Measurements from ENCODE around the gene PSMB3. TPM values are rescaled to one million over a fixed set of nuclear protein-coding genes. Genes with fewer than 3 reads are reported as not detected.

The PSMB3 gene
- total RNA-seq, 4 donors from 2014 or later: 128 to 177 (median 145) TPM

- 0 to 1% methylated on average over 10 to 11 of the region's 32 CpGs for WGBS, 2 donors
- Histone ChIP-seq H3K4me3 (peak overlapping the region; percentile 76 to 94 (median 90)), H3K27ac (peak overlapping the region; percentile 96 to 98 (median 96)), H3K9me3 (no peaks in the 10 kb centered on the region), H3K36me3 (peaks cover 0 to 32% (median 4%) of the 10 kb centered on the region in 3 donors), H3K4me1 (peaks cover 10 to 78% (median 28%) of the 10 kb centered on the region in 3 donors), H3K27me3 (no peaks in the 10 kb centered on the region)
- TF ChIP-seq CTCF (IDR thresholded peaks at IDR 0.05) (no peak), POLR2A (IDR thresholded peaks at IDR 0.05) (no peak)
- DNase-seq: no peak
- intact Hi-C loops (cut with DNase I): loop anchor here (2.0 kb wide), 1 partner anchor 31 kb away; the partner anchor contains the start of gene EPOP
Measured at GRCh38 chr17:38705523-38705802, 47.1 kb upstream of the PSMB3 start.

GRCh38 chr17:38705803-38706504, 46.6 kb upstream of the PSMB3 start:
- H3K27ac ChIP-seq: peak overlapping the region; percentile 96 to 98 (median 96)
- no peak for DNase-seq
- intact Hi-C loops (cut with DNase I): loop anchor here (2.0 kb wide), 1 partner anchor 31 kb away; the partner anchor contains the start of gene EPOP
- TF ChIP-seq CTCF (IDR thresholded peaks at IDR 0.05): no peak
- TF ChIP-seq POLR2A (IDR thresholded peaks at IDR 0.05): no peak
- peak overlapping the region; percentile 76 to 94 (median 90) for H3K4me3 ChIP-seq
- H3K4me1 ChIP-seq: peaks cover 10 to 74% (median 27%) of the 10 kb centered on the region in 3 donors
- no peaks in the 10 kb centered on the region for H3K27me3 ChIP-seq
- H3K36me3 ChIP-seq: peaks cover 0 to 37% (median 4%) of the 10 kb centered on the region in 3 donors
- no peaks in the 10 kb centered on the region for H3K9me3 ChIP-seq
- 0% methylated on average over 12 to 14 of the region's 38 CpGs for WGBS, 2 donors

GRCh38 chr17:38706505-38707216, 45.9 kb upstream of the PSMB3 start:
- WGBS, 2 donors: 12 to 13% methylated on average over 9 to 13 of the region's 20 CpGs
- no peak for DNase-seq
- Histone ChIP-seq H3K4me1 (peaks cover 4 to 67% (median 20%) of the 10 kb centered on the region in 3 donors), H3K27ac (peak overlapping the region; percentile 96 to 98 (median 96)), H3K9me3 (no peaks in the 10 kb centered on the region), H3K36me3 (peaks cover 3 to 44% (median 4%) of the 10 kb centered on the region in 3 donors), H3K4me3 (peak overlapping the region; percentile 76 to 94 (median 90)), H3K27me3 (no peaks in the 10 kb centered on the region)
- TF ChIP-seq POLR2A (IDR thresholded peaks at IDR 0.05) (no peak), CTCF (IDR thresholded peaks at IDR 0.05) (no peak)
- intact Hi-C loops (cut with DNase I): no loop called here

GRCh38 chr17:38707678-38708351, 44.7 kb upstream of the PSMB3 start:
- H3K36me3 ChIP-seq: peaks cover 12 to 56% (median 14%) of the 10 kb centered on the region in 3 donors
- no peak overlapping the region for H3K4me3 ChIP-seq
- WGBS, 2 donors: 78 to 79% methylated on average over 17 to 20 of the region's 21 CpGs
- DNase-seq: no peak
- H3K27me3 ChIP-seq: no peaks in the 10 kb centered on the region
- H3K4me1 ChIP-seq: peaks cover 0 to 59% (median 17%) of the 10 kb centered on the region in 3 donors
- no peak overlapping the region for H3K27ac ChIP-seq
- TF ChIP-seq POLR2A (IDR thresholded peaks at IDR 0.05) (no peak), CTCF (IDR thresholded peaks at IDR 0.05) (no peak)
- no peaks in the 10 kb centered on the region for H3K9me3 ChIP-seq
- intact Hi-C loops (cut with DNase I): no loop called here

All from esophagus squamous epithelium (tissue), 5 donors.